ENCODE measurements around the gene CLTRN. TPM values are rescaled to one million over a fixed set of nuclear protein-coding genes. Genes with fewer than 3 reads are reported as not detected.
"Not testable (repeated sequence)": the region's sequence is repeated elsewhere in the genome, so short reads cannot be mapped to it uniquely, and the experiment has no call there.

The CLTRN gene
- 0.17 and 0.53 TPM in 2 replicates for total RNA-seq (2016; rRNA removed; fragmentation: Illumina TruSeq; extraction: Trizol)
- 0.20 TPM in 1 of 2 replicates, not detected in the other for total RNA-seq (2016; cell fraction: cytosol; rRNA removed; fragmentation: Illumina TruSeq; extraction: Trizol; ENCODE audit: low read depth)
- 0.27 and 0.52 TPM in 2 replicates for total RNA-seq (2016; cell fraction: insoluble cytoplasmic fraction; rRNA removed; fragmentation: Illumina TruSeq; extraction: Trizol)
- 0.34 and 0.46 TPM in 2 replicates for total RNA-seq (2016; cell fraction: membrane; rRNA removed; fragmentation: Illumina TruSeq; extraction: Trizol)
- total RNA-seq (2016; cell fraction: nucleus; rRNA removed; fragmentation: Illumina TruSeq; extraction: Trizol), result 0.96 and 0.97 TPM in 2 replicates
- polyA plus RNA-seq (2011; rRNA removed), result 0.37 and 0.39 TPM in 2 replicates
- 0.17 and 0.31 TPM in 2 replicates for polyA plus RNA-seq (2011; cell fraction: cytosol; rRNA removed)
- 0.16 and 0.28 TPM in 2 replicates for polyA plus RNA-seq (2011; cell fraction: nucleus; rRNA removed)
- polyA plus RNA-seq (2012), result 0.51 and 1.7 TPM in 2 replicates
- polyA plus RNA-seq (2016; cell fraction: cytosol; fragmentation: Illumina TruSeq; extraction: Trizol; ENCODE audit: low read depth), result 0.24 and 0.27 TPM in 2 replicates
- 0.61 and 0.75 TPM in 2 replicates for polyA plus RNA-seq (2016; cell fraction: insoluble cytoplasmic fraction; fragmentation: Illumina TruSeq; extraction: Trizol; ENCODE audit: low read depth)
- polyA plus RNA-seq (2016; cell fraction: membrane; fragmentation: Illumina TruSeq; extraction: Trizol; ENCODE audit: low read depth), result 0.29 and 0.47 TPM in 2 replicates
- 0.67 and 1.5 TPM in 2 replicates for polyA plus RNA-seq (2016; cell fraction: nucleus; fragmentation: Illumina TruSeq; extraction: Trizol; ENCODE audit: insufficient read depth, low read depth)
- polyA minus RNA-seq (2011; rRNA and poly(A)+ RNA removed; ENCODE audit: low replicate concordance), result not detected in 2 replicates
- not detected in 2 replicates for polyA minus RNA-seq (2011; cell fraction: cytosol; rRNA and poly(A)+ RNA removed)
- 0.50 TPM in 1 of 2 replicates, not detected in the other for polyA minus RNA-seq (2011; cell fraction: nucleus; rRNA and poly(A)+ RNA removed)
- percentile 21 among the genes with signal in this experiment for Bru-seq, nascent RNA
- BruChase-seq, experiment 1, labeled RNA remaining after a 6-hour chase, result percentile 48 among the genes with signal in this experiment
- percentile 37 among the genes with signal in this experiment for BruChase-seq, experiment 2, labeled RNA remaining after a 2-hour chase
- long read RNA-seq, experiment 1, partial matches to known transcripts, result 0 of 1 reads
- long read RNA-seq, experiment 1, other reads (novel, unspliced or antisense), result 0 of 1 reads
- long read RNA-seq, experiment 2, partial matches to known transcripts, result 0 of 1 reads
- long read RNA-seq, experiment 2, other reads (novel, unspliced or antisense), result 1 of 1 reads

- no peaks in the 10 kb centered on the region for H4K20me1 ChIP-seq (ENCODE audit: insufficient read depth, low read length)
- no peak within 1 kb of the TSS for H3K9ac ChIP-seq (ENCODE audit: insufficient read depth, low read depth, low read length)
- ATAC-seq (no peak), FAIRE-seq (no peak), DNase-seq (ENCODE audit: low spot score) (no peak)
- TF ChIP-seq ZNF652 (CRISPR knock-in tag; IDR thresholded peaks at IDR 0.05; ENCODE audit: borderline replicate concordance, low read depth), result 0 out of 2 replicates have a peak, but pooled peaks have one; percentile 49
- TF ChIP-seq DNMT3B (CRISPR knock-in tag; conservative IDR thresholded peaks at IDR 0.05), result no peak
- H3K79me2 ChIP-seq (ENCODE audit: insufficient read depth, low read length), result no peaks in the 10 kb centered on the region
- no TSS peak for BruUV-seq (replicated peaks)
- under 1% methylated on average over 7 of the region's 14 CpGs for WGBS (ENCODE audit: low lambda C conversion rate)
- H3K4me1 ChIP-seq (ENCODE audit: insufficient read depth, low read length), result 0 out of 2 replicates have a peak, but pooled peaks cover 11% of the 10 kb centered on the region
- no peaks in the 10 kb centered on the region for H3K27me3 ChIP-seq (ENCODE audit: control insufficient read depth in 1 of 2, insufficient read depth in 2 of 2, low read length in 2 of 2)
- H3K36me3 ChIP-seq (replicated peaks in 1 of 2; ENCODE audit: control insufficient read depth in 1 of 2, insufficient read depth in 2 of 2, low read length in 2 of 2), result no peaks in the 10 kb centered on the region
- in situ Hi-C loops (cut with HindIII; ENCODE audit: extremely low pct_ligation_motif_present, low pct_unique_long_range_greater_than_20kb) (no loop called here), intact Hi-C loops (cut with micrococcal nuclease; ENCODE audit: unreplicated experiment) (no loop called here)
- peak within 1 kb of the TSS; percentile 39 for H3K4me2 ChIP-seq (ENCODE audit: low read depth, low read length)
- no peaks in the 10 kb centered on the region for H3K9me3 ChIP-seq (ENCODE audit: low read length)
- no peak within 1 kb of the TSS for H2AFZ ChIP-seq (ENCODE audit: low read length)
- CTCF ChIA-PET (ENCODE audit: low intra/inter-chr PET ratio, low total read pairs), result no interaction called here
- no peak within 1 kb of the TSS for H3K4me3 ChIP-seq (replicated peaks in 1 of 3; ENCODE audit: insufficient read depth in 1 of 3, low read depth in 2 of 3, low read length in 3 of 3)
- POLR2A ChIA-PET, result no interaction called here
- no peak within 1 kb of the TSS for H3K27ac ChIP-seq (ENCODE audit: extremely low read length, insufficient read depth, low read length)
Measured at GRCh38 chrX:15664487-15665444, at the start of gene CLTRN. Gene CLTRN (minus strand): TSS chrX:15664805. CDS start chrX:15664775, 30 bp downstream.

GRCh38 chrX:15704273-15704672, 39.7 kb upstream of the CLTRN start:
- BruUV-seq (replicated peaks); H3K4me1 ChIP-seq (ENCODE audit: insufficient read depth, low read length); H4K20me1 ChIP-seq (ENCODE audit: insufficient read depth, low read length); POLR2A ChIA-PET; H2AFZ ChIP-seq (ENCODE audit: low read length); H3K4me2 ChIP-seq (ENCODE audit: low read depth, low read length); ATAC-seq; H3K79me2 ChIP-seq (ENCODE audit: insufficient read depth, low read length); intact Hi-C loops (cut with micrococcal nuclease; ENCODE audit: unreplicated experiment); H3K36me3 ChIP-seq (replicated peaks in 1 of 2; ENCODE audit: control insufficient read depth in 1 of 2, insufficient read depth in 2 of 2, low read length in 2 of 2); DNase-seq (ENCODE audit: low spot score); H3K4me3 ChIP-seq (replicated peaks in 1 of 3; ENCODE audit: insufficient read depth in 1 of 3, low read depth in 2 of 3, low read length in 3 of 3); H3K27me3 ChIP-seq (ENCODE audit: control insufficient read depth in 1 of 2, insufficient read depth in 2 of 2, low read length in 2 of 2); in situ Hi-C loops (cut with HindIII; ENCODE audit: extremely low pct_ligation_motif_present, low pct_unique_long_range_greater_than_20kb); CTCF ChIA-PET (ENCODE audit: low intra/inter-chr PET ratio, low total read pairs); H3K9me3 ChIP-seq (ENCODE audit: low read length); H3K9ac ChIP-seq (ENCODE audit: insufficient read depth, low read depth, low read length); H3K27ac ChIP-seq (ENCODE audit: extremely low read length, insufficient read depth, low read length): not testable (repeated sequence)
- WGBS (ENCODE audit: low lambda C conversion rate), result 92% methylated on average over 3 of the region's 8 CpGs
- peak; percentile 61 for FAIRE-seq

GRCh38 chrX:15703809-15704208, 39.2 kb upstream of the CLTRN start:
- H3K27ac ChIP-seq (ENCODE audit: extremely low read length, insufficient read depth, low read length); H3K9me3 ChIP-seq (ENCODE audit: low read length); H2AFZ ChIP-seq (ENCODE audit: low read length); H3K4me1 ChIP-seq (ENCODE audit: insufficient read depth, low read length); H3K9ac ChIP-seq (ENCODE audit: insufficient read depth, low read depth, low read length); H3K79me2 ChIP-seq (ENCODE audit: insufficient read depth, low read length); CTCF ChIA-PET (ENCODE audit: low intra/inter-chr PET ratio, low total read pairs); intact Hi-C loops (cut with micrococcal nuclease; ENCODE audit: unreplicated experiment); H4K20me1 ChIP-seq (ENCODE audit: insufficient read depth, low read length); H3K36me3 ChIP-seq (replicated peaks in 1 of 2; ENCODE audit: control insufficient read depth in 1 of 2, insufficient read depth in 2 of 2, low read length in 2 of 2); in situ Hi-C loops (cut with HindIII; ENCODE audit: extremely low pct_ligation_motif_present, low pct_unique_long_range_greater_than_20kb); H3K27me3 ChIP-seq (ENCODE audit: control insufficient read depth in 1 of 2, insufficient read depth in 2 of 2, low read length in 2 of 2); POLR2A ChIA-PET; H3K4me2 ChIP-seq (ENCODE audit: low read depth, low read length); BruUV-seq (replicated peaks); H3K4me3 ChIP-seq (replicated peaks in 1 of 3; ENCODE audit: insufficient read depth in 1 of 3, low read depth in 2 of 3, low read length in 3 of 3); DNase-seq (ENCODE audit: low spot score): not testable (repeated sequence)
- FAIRE-seq (peak; percentile 95), ATAC-seq (peak; percentile 80)
- no CpG with 5 or more reads among the region's 5 CpGs for WGBS (ENCODE audit: low lambda C conversion rate)

Measured in HepG2 (cell line).